CD8-positive, alpha-beta memory T cell (primary cell): ENCODE measurements around the gene FTSJ1. TPM values are rescaled to one million over a fixed set of nuclear protein-coding genes. Genes with fewer than 3 reads are reported as not detected.
A peak's percentile ranks its signal among the peaks of the same experiment; 100 is the strongest.

ENCODE experiments used
- CTCF ChIA-PET: fragments of 350-600 bp; sonication (Branson Sonifier 250); formaldehyde crosslinking; loops from one replicate; lab custom pipeline; 2021; ENCODE audit warnings: antibody characterized with exemption; lab: Charles Lee
- POLR2A ChIA-PET: fragments of 350-600 bp; sonication (Branson Sonifier 250); formaldehyde crosslinking; loops from one replicate; lab custom pipeline; 2021; ENCODE audit warnings: antibody characterized with exemption; lab: Charles Lee
- DNase-seq, 5 donors: peaks; one replicate each; pipeline versions ENCODE4 v3.0.0 to v3.0.0-alpha.2; 2020 to 2022; ENCODE audit warnings: mixed read lengths in 1 of 5
- H3K27ac ChIP-seq: one replicate; pipeline ENCODE4 v1.7.0; 2013; ENCODE audit warnings: low read depth, mild to moderate bottlenecking, low read length, moderate library complexity
- H3K27me3 ChIP-seq: 2 replicates; pipeline ENCODE4 v1.7.0; 2013; ENCODE audit warnings: low read length, mild to moderate bottlenecking; ENCODE audit not compliant: insufficient read depth, poor library complexity, severe bottlenecking
- H3K36me3 ChIP-seq: 2 replicates; pipeline ENCODE4 v1.7.0; 2013; ENCODE audit warnings: mild to moderate bottlenecking, low read length, moderate library complexity; ENCODE audit not compliant: insufficient read depth
- H3K4me1 ChIP-seq: 2 replicates; pipeline ENCODE4 v1.7.0; 2013; ENCODE audit warnings: mild to moderate bottlenecking, low read length, moderate library complexity; ENCODE audit not compliant: insufficient read depth
- H3K4me3 ChIP-seq: 2 replicates; pipeline ENCODE4 v1.7.0; 2013; ENCODE audit warnings: mild to moderate bottlenecking, low read length
- H3K9me3 ChIP-seq: 2 replicates; pipeline ENCODE4 v1.7.0; 2013; ENCODE audit warnings: mild to moderate bottlenecking, low read length
- H3K27ac Mint-ChIP-seq, 8 donors: one replicate each; pipeline ENCODE4 v1.8.0; 2020 to 2021; ENCODE audit warnings: mixed read lengths in 8 of 8, mild to moderate bottlenecking in 6 of 8, inconsistent platforms in 3 of 8, moderate library complexity in 3 of 8
- H3K27me3 Mint-ChIP-seq, 2 donors: one replicate each; pipeline ENCODE4 v1.8.0; 2020 to 2021; ENCODE audit warnings: mixed read lengths in 2 of 2, mild to moderate bottlenecking in 1 of 2, moderate library complexity in 1 of 2
- H3K36me3 Mint-ChIP-seq, 3 donors: one replicate each; pipeline ENCODE4 v1.8.0; 2020 to 2021; ENCODE audit warnings: mixed read lengths in 3 of 3, inconsistent platforms in 1 of 3, mild to moderate bottlenecking in 1 of 3
- H3K4me1 Mint-ChIP-seq, 3 donors: one replicate each; pipeline ENCODE4 v1.8.0; 2020 to 2021; ENCODE audit warnings: mixed read lengths in 3 of 3, inconsistent platforms in 1 of 3, mild to moderate bottlenecking in 1 of 3
- H3K4me3 Mint-ChIP-seq, 7 donors: one replicate each; pipeline ENCODE4 v1.8.0; 2020 to 2021; ENCODE audit warnings: mixed read lengths in 7 of 7, mild to moderate bottlenecking in 6 of 7, moderate library complexity in 4 of 7, inconsistent platforms in 2 of 7
- H3K9me3 Mint-ChIP-seq, 5 donors: one replicate each; pipeline ENCODE4 v1.8.0; 2020 to 2022; ENCODE audit warnings: mixed read lengths in 5 of 5, mild to moderate bottlenecking in 3 of 5, moderate library complexity in 2 of 5, inconsistent platforms in 1 of 5
- polyA plus RNA-seq: library from polyadenylated mRNA; unstranded; fragments of 300-500 nt; fragmentation: Illumina TruSeq; gene quantifications from one replicate; pipeline ENCODE4 v1.2.3, GENCODE V29; 2021
- total RNA-seq, 2 experiments: library from RNA; stranded (reverse); gene quantifications; one replicate each; pipeline ENCODE4 v1.2.3, GENCODE V29; 2021

The FTSJ1 gene
- total and polyA plus RNA-seq, 3 experiments from 2014 or later, result 69.4 to 107 (median 105) TPM

GRCh38 chrX:48490661-48491060 lies 14.7 kb downstream of the FTSJ1 start:
- no peaks in the 10 kb centered on the region for H3K36me3 ChIP-seq
- H3K27me3 ChIP-seq, result no peaks in the 10 kb centered on the region
- Mint-ChIP-seq H3K36me3 (peaks cover 0 to 5% (median 0%) of the 10 kb centered on the region in 3 donors), H3K27me3 (peaks cover 0 to 2% of the 10 kb centered on the region in 2 donors), H3K27ac (no peak overlapping the region), H3K4me1 (no peaks in the 10 kb centered on the region), H3K4me3 (no peak overlapping the region), H3K9me3 (no peaks in the 10 kb centered on the region)
- DNase-seq, result no peak
- H3K9me3 ChIP-seq, result no peaks in the 10 kb centered on the region
- ChIA-PET POLR2A (no interaction called here), CTCF (no interaction called here)
- H3K4me1 ChIP-seq, result no peaks in the 10 kb centered on the region
- H3K4me3 ChIP-seq, result no peak overlapping the region
- H3K27ac ChIP-seq, result no peak overlapping the region

GRCh38 chrX:48491809-48492208 lies 15.8 kb downstream of the FTSJ1 start:
- Histone ChIP-seq H3K4me3 (no peak overlapping the region), H3K27me3 (no peaks in the 10 kb centered on the region), H3K9me3 (no peaks in the 10 kb centered on the region), H3K27ac (no peak overlapping the region), H3K4me1 (no peaks in the 10 kb centered on the region), H3K36me3 (no peaks in the 10 kb centered on the region)
- no peak overlapping the region for H3K4me3 Mint-ChIP-seq
- POLR2A ChIA-PET, result no interaction called here
- DNase-seq, result no peak
- H3K36me3 Mint-ChIP-seq, result peaks cover 0 to 5% (median 0%) of the 10 kb centered on the region in 3 donors
- H3K9me3 Mint-ChIP-seq, result no peaks in the 10 kb centered on the region
- CTCF ChIA-PET, result no interaction called here
- H3K4me1 Mint-ChIP-seq, result no peaks in the 10 kb centered on the region
- H3K27me3 Mint-ChIP-seq, result peaks cover 0 to 6% of the 10 kb centered on the region in 2 donors
- H3K27ac Mint-ChIP-seq, result no peak overlapping the region

DNA sequence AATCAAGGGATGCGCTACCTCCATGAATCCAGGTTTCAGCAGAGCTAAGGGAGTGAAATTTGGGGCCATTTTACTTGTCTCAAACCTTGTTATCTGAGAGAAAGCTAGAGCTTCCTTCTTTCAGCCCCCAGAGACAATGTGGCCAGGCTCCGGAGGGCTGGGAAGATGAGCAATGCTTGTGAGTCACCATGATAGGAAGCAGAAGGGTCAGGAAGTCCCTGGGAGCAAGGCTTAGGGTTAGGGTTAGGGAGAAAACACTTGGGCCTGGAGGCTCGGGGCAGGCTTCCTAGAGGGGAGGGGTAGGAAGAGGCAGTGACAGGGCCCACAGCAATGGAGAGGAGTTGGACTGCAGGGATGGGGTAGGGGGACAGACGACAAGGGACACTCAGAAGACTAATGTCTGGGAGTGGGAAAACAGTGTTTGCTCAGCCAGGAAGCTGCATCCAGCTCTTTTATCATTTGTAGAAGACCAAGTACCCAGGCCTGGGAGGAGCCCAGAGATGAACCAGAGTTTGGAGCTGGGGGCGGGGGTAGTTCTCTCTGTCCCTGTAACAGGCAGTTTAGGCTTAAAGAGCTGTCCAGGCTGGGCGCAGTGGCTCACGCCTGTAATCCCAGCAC lies 16.4 kb downstream of the FTSJ1 start:
- H3K9me3 Mint-ChIP-seq, result peaks cover 0 to 2% (median 0%) of the 10 kb centered on the region in 5 donors
- DNase-seq, result no peak
- no peak overlapping the region for H3K4me3 ChIP-seq
- peaks cover 0 to under 1% (median 0%) of the 10 kb centered on the region in 3 donors for H3K36me3 Mint-ChIP-seq
- no peak overlapping the region for H3K4me3 Mint-ChIP-seq
- H3K4me1 Mint-ChIP-seq, result no peaks in the 10 kb centered on the region
- ChIA-PET POLR2A (no interaction called here), CTCF (no interaction called here)
- H3K27me3 Mint-ChIP-seq, result peaks cover 0 to 9% of the 10 kb centered on the region in 2 donors
- H3K27me3 ChIP-seq, result no peaks in the 10 kb centered on the region
- no peak overlapping the region for H3K27ac Mint-ChIP-seq
- H3K4me1 ChIP-seq, result no peaks in the 10 kb centered on the region
- no peak overlapping the region for H3K27ac ChIP-seq
- H3K9me3 ChIP-seq, result no peaks in the 10 kb centered on the region
- H3K36me3 ChIP-seq, result no peaks in the 10 kb centered on the region

DNA sequence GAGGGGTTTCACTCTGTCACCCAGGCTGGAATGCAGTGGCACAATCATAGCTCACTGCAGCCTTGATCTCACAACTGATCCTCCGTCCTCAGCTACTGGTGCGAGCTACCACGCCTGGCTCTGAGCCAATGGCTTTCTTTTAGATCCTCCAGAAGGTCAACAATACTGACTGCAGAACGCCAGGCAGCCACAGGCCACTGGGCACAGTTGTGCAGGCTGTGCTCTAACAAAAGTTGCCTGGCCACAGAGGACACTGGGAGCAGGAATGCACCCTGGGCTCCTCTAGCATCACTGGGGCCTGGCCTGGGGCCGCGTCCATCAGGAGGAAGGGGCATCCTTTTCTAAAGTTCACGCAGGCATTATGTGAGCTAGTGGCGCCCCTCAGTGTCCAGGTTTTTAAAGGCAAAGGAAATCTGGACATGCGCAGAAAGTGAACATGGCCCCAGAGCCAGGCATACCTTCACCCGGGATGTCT lies 17.9 kb downstream of the FTSJ1 start:
- no peak overlapping the region for H3K27ac ChIP-seq
- no peaks in the 10 kb centered on the region for H3K36me3 Mint-ChIP-seq
- no peaks in the 10 kb centered on the region for H3K9me3 ChIP-seq
- no peaks in the 10 kb centered on the region for H3K36me3 ChIP-seq
- H3K27ac Mint-ChIP-seq, result no peak overlapping the region
- POLR2A ChIA-PET, result no interaction called here
- peaks cover 0 to 2% (median 0%) of the 10 kb centered on the region in 5 donors for H3K9me3 Mint-ChIP-seq
- no peak for DNase-seq
- H3K4me1 ChIP-seq, result no peaks in the 10 kb centered on the region
- no peaks in the 10 kb centered on the region for H3K4me1 Mint-ChIP-seq
- no peak overlapping the region for H3K4me3 Mint-ChIP-seq
- no peak overlapping the region for H3K4me3 ChIP-seq
- H3K27me3 Mint-ChIP-seq, result peaks cover 0 to 9% of the 10 kb centered on the region in 2 donors
- no peaks in the 10 kb centered on the region for H3K27me3 ChIP-seq
- CTCF ChIA-PET, result no interaction called here

DNA sequence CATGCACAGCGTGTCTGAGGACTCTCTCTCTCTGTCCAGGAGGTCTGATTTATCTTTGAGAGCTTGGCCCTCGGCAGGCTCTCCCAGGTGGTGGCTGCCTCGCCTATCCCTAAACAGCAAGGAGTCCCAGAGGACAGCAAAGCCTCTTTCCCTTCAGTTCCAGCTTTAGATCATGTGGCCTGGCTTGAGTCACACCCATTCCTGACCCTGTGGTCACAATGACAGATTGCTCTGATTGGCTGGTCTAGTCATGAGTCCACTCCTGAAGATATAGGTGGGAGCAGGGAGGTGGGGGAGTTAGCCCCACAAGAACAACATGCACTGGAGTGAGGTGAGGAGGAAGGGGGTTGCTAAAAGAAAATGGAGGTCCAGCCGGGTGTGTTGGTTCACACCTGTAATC lies 20.7 kb downstream of the FTSJ1 start:
- CTCF ChIA-PET, result no interaction called here
- no peaks in the 10 kb centered on the region for H3K4me1 ChIP-seq
- H3K36me3 ChIP-seq, result no peaks in the 10 kb centered on the region
- peak overlapping the region in 1 of 8 donors; percentile 58 for H3K27ac Mint-ChIP-seq
- POLR2A ChIA-PET, result no interaction called here
- no peak overlapping the region for H3K4me3 Mint-ChIP-seq
- H3K27ac ChIP-seq, result no peak overlapping the region
- no peaks in the 10 kb centered on the region for H3K36me3 Mint-ChIP-seq
- peaks cover 0 to 2% (median 0%) of the 10 kb centered on the region in 5 donors for H3K9me3 Mint-ChIP-seq
- no peaks in the 10 kb centered on the region for H3K9me3 ChIP-seq
- no peak overlapping the region for H3K4me3 ChIP-seq
- no peaks in the 10 kb centered on the region for H3K27me3 ChIP-seq
- H3K4me1 Mint-ChIP-seq, result no peaks in the 10 kb centered on the region
- no peak for DNase-seq
- peaks cover 0 to 13% of the 10 kb centered on the region in 2 donors for H3K27me3 Mint-ChIP-seq

DNA sequence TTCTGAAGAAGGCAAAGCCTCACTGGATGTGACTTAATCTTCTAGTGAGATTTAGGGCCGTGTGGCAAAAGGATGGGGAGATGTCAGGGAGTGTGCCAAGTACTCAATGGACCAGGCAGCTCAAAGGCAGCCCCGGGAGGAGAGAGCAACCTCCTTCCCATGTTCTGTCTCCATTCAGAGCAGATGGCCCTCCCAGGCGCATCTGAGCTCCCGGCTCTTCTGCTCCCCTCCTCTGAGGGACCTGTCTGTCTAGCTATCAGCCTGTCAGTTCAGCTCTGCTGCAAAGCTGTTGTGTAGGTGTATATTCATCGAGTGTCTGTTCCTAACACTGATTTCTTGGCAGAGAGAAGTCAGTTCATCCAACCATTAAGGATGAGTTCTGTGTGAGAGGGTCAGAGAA lies 21.9 kb downstream of the FTSJ1 start:
- ChIA-PET CTCF (no interaction called here), POLR2A (no interaction called here)
- Histone ChIP-seq H3K27ac (no peak overlapping the region), H3K27me3 (no peaks in the 10 kb centered on the region), H3K4me3 (no peak overlapping the region), H3K9me3 (no peaks in the 10 kb centered on the region), H3K4me1 (no peaks in the 10 kb centered on the region), H3K36me3 (no peaks in the 10 kb centered on the region)
- peaks cover 0 to 17% of the 10 kb centered on the region in 2 donors for H3K27me3 Mint-ChIP-seq
- H3K4me3 Mint-ChIP-seq, result no peak overlapping the region
- peaks cover 0 to 2% (median 0%) of the 10 kb centered on the region in 5 donors for H3K9me3 Mint-ChIP-seq
- no peaks in the 10 kb centered on the region for H3K36me3 Mint-ChIP-seq
- no peak overlapping the region for H3K27ac Mint-ChIP-seq
- DNase-seq, result no peak
- no peaks in the 10 kb centered on the region for H3K4me1 Mint-ChIP-seq

- Mint-ChIP-seq H3K27me3 (peaks cover 0 to 18% of the 10 kb centered on the region in 2 donors), H3K9me3 (peaks cover 0 to 2% (median 0%) of the 10 kb centered on the region in 5 donors), H3K4me1 (no peaks in the 10 kb centered on the region), H3K4me3 (no peak overlapping the region), H3K36me3 (no peaks in the 10 kb centered on the region), H3K27ac (no peak overlapping the region)
- H3K27ac ChIP-seq, result no peak overlapping the region
- H3K9me3 ChIP-seq, result no peaks in the 10 kb centered on the region
- no peaks in the 10 kb centered on the region for H3K36me3 ChIP-seq
- ChIA-PET CTCF (no interaction called here), POLR2A (no interaction called here)
- no peak for DNase-seq
- H3K27me3 ChIP-seq, result no peaks in the 10 kb centered on the region
- no peaks in the 10 kb centered on the region for H3K4me1 ChIP-seq
- H3K4me3 ChIP-seq, result no peak overlapping the region
Observed at GRCh38 chrX:48498374-48498809, 22.4 kb downstream of the FTSJ1 start.

GRCh38 chrX:48504261-48504660 lies 28.3 kb downstream of the FTSJ1 start:
- Histone ChIP-seq H3K9me3 (no peaks in the 10 kb centered on the region), H3K27me3 (no peaks in the 10 kb centered on the region), H3K36me3 (no peaks in the 10 kb centered on the region), H3K4me1 (peaks cover 4% of the 10 kb centered on the region), H3K4me3 (no peak overlapping the region), H3K27ac (no peak overlapping the region)
- no peak for DNase-seq
- ChIA-PET CTCF (no interaction called here), POLR2A (no interaction called here)
- Mint-ChIP-seq H3K27me3 (peaks cover 0 to 12% of the 10 kb centered on the region in 2 donors), H3K4me3 (no peak overlapping the region), H3K27ac (peak overlapping the region in 1 of 8 donors; percentile 38), H3K4me1 (peaks cover 3 to 10% (median 6%) of the 10 kb centered on the region in 3 donors), H3K36me3 (peaks cover 0 to 6% (median 0%) of the 10 kb centered on the region in 3 donors), H3K9me3 (no peaks in the 10 kb centered on the region)
